GM12878 (cell line): Measurements from ENCODE around the gene MYO9B. TPM values are rescaled to one million over a fixed set of nuclear protein-coding genes. Genes with fewer than 3 reads are reported as not detected.

Experiments
- ATAC-seq: fragments of 200-7000 bp; cut with Tn5 transposase; 3 replicates; pipeline ENCODE4 v1.9.1; 2020; ENCODE audit warnings: mild to moderate bottlenecking, moderate library complexity
- BruUV-seq: library from RNA; stranded (reverse); fragments of 400-500 nt; replicated peaks from 2 replicates; lab custom pipeline; 2021; lab: Mats Ljungman, UMichigan
- CTCF ChIA-PET: fragments of 300-600 bp; sonication (Branson Sonifier 250); formaldehyde crosslinking; extraction: SDS; loops from one replicate; lab custom pipeline; 2021; ENCODE audit warnings: inconsistent platforms; lab: Yijun Ruan, JAX
- POLR2A ChIA-PET: fragments of 350-600 bp; formaldehyde crosslinking; extraction: SDS; loops from one replicate; lab custom pipeline; 2021; ENCODE audit warnings: inconsistent platforms; lab: Charles Lee
- RAD21 ChIA-PET: fragments of 300-600 bp; sonication (Branson Sonifier 250); formaldehyde crosslinking; loops from one replicate; lab custom pipeline; 2023; ENCODE audit warnings: antibody characterized with exemption; ENCODE audit not compliant: unreplicated experiment; lab: Charles Lee
- SMC1A ChIA-PET: fragments of 300-600 bp; sonication (Branson Sonifier 250); formaldehyde crosslinking; loops from one replicate; lab custom pipeline; 2023; ENCODE audit not compliant: unreplicated experiment, uncharacterized antibody; lab: Charles Lee
- DNase-seq: peaks from one replicate; pipeline ENCODE4 v3.0.0-alpha.2; 2011; ENCODE audit warnings: low read depth, low spot score
- FAIRE-seq: peaks from 3 replicates; lab custom pipeline; 2011; peaks lifted over from hg19 to GRCh38; lab: Jason Lieb, UNC
- H2AFZ ChIP-seq: 2 replicates; pipeline ENCODE4 v1.6.0; 2011; ENCODE audit warnings: low read depth, low read length, control low read depth; ENCODE audit not compliant: control insufficient read depth
- H3K27ac ChIP-seq: 2 replicates; pipeline ENCODE4 v1.5.1; 2011; ENCODE audit warnings: control low read depth; ENCODE audit not compliant: control insufficient read depth, insufficient read depth
- H3K27me3 ChIP-seq, 2 experiments: replicated peaks in 1 of 2; 2 replicates each; pipeline versions ENCODE4 v1.6.0 to v1.6.1; 2011; ENCODE audit warnings: low read length in 1 of 2; ENCODE audit not compliant: control insufficient read depth in 2 of 2, insufficient read depth in 2 of 2
- H3K36me3 ChIP-seq, 2 experiments: 2 replicates each; pipeline ENCODE4 v1.5.1; 2011; ENCODE audit warnings: low read length in 1 of 2; ENCODE audit not compliant: control insufficient read depth in 2 of 2, insufficient read depth in 2 of 2
- H3K4me1 ChIP-seq: 2 replicates; pipeline ENCODE4 v1.6.1; 2011; ENCODE audit warnings: mild to moderate bottlenecking, low read length, moderate library complexity, mixed read lengths; ENCODE audit not compliant: control insufficient read depth, insufficient read depth
- H3K4me2 ChIP-seq: 2 replicates; pipeline ENCODE4 v1.6.0; 2011; ENCODE audit warnings: control low read depth; ENCODE audit not compliant: control insufficient read depth, insufficient read depth
- H3K4me3 ChIP-seq: fragments of 200-600 bp; sonication (generic); 2 replicates; pipeline ENCODE4 v1.5.1; 2016
- H3K79me2 ChIP-seq: 2 replicates; pipeline ENCODE4 v1.6.0; 2011; ENCODE audit warnings: low read length; ENCODE audit not compliant: control insufficient read depth, insufficient read depth
- H3K9ac ChIP-seq: 2 replicates; pipeline ENCODE4 v1.8.0; 2011; ENCODE audit warnings: low read length, control low read depth, mixed read lengths; ENCODE audit not compliant: control insufficient read depth, insufficient read depth
- H3K9me3 ChIP-seq: replicated peaks from 3 replicates; pipeline ENCODE4 v1.5.1; 2011; ENCODE audit warnings: mild to moderate bottlenecking, low read length; ENCODE audit not compliant: control insufficient read depth, insufficient read depth
- H4K20me1 ChIP-seq: 2 replicates; pipeline ENCODE4 v1.6.0; 2011; ENCODE audit not compliant: control insufficient read depth, insufficient read depth
- CBFB ChIP-seq: IDR thresholded peaks from 2 replicates; pipeline ENCODE4 v1.6.1; 2016; ENCODE audit warnings: antibody characterized with exemption, low read depth
- CBX5 ChIP-seq: sonication (generic); IDR thresholded peaks from 2 replicates; pipeline ENCODE4 v1.6.1; 2016; ENCODE audit warnings: low read depth, moderate library complexity, mild to moderate bottlenecking, inconsistent platforms
- CEBPB ChIP-seq, 2 experiments: fragments of 150-350 bp in 1 of 2; IDR thresholded peaks; 2 replicates each; pipeline ENCODE4 v1.6.1; 2012 to 2014; ENCODE audit warnings: low read depth in 2 of 2, low read length in 2 of 2, borderline replicate concordance in 1 of 2, inconsistent platforms in 1 of 2
- CEBPZ ChIP-seq: fragments of 150-350 bp; IDR thresholded peaks from 2 replicates; pipeline ENCODE4 v1.6.1; 2016; ENCODE audit warnings: low read depth, low read length
- CHD4 ChIP-seq: fragments of 200-600 bp; sonication (generic); IDR thresholded peaks from 2 replicates; pipeline ENCODE4 v1.6.1; 2016; ENCODE audit warnings: mild to moderate bottlenecking
- CREM ChIP-seq: IDR thresholded peaks from 2 replicates; pipeline ENCODE4 v1.6.1; 2014; ENCODE audit warnings: antibody characterized with exemption, low read depth
- CTCF ChIP-seq, 3 experiments: IDR thresholded peaks in 2 of 3; conservative IDR thresholded peaks in 1 of 3; 2 replicates each; pipeline ENCODE4 v1.5.1; 2011; ENCODE audit warnings: low read depth in 3 of 3, low read length in 3 of 3, mild to moderate bottlenecking in 3 of 3, control low read depth in 2 of 3, moderate library complexity in 2 of 3, inconsistent platforms in 1 of 3, mixed read lengths in 1 of 3; ENCODE audit not compliant: control insufficient read depth in 2 of 3, insufficient read depth in 1 of 3; ENCODE audit errors: extremely low read depth in 1 of 3
- FOXK2 ChIP-seq: fragments of 450-650 bp; IDR thresholded peaks from 2 replicates; pipeline ENCODE4 v1.6.1; 2017; ENCODE audit warnings: mild to moderate bottlenecking, moderate library complexity
- IRF4 ChIP-seq: IDR thresholded peaks from 2 replicates; pipeline ENCODE4 v1.6.1; 2011; ENCODE audit warnings: low read depth, low read length
- MAX ChIP-seq: IDR thresholded peaks from 2 replicates; pipeline ENCODE4 v1.6.1; 2012; ENCODE audit warnings: low read depth, low read length, improper control_type of control experiment
- NRF1 ChIP-seq: conservative IDR thresholded peaks from 2 replicates; pipeline ENCODE4 v1.6.1; 2011; ENCODE audit warnings: mild to moderate bottlenecking, low read depth, low read length, improper control_type of control experiment
- PKNOX1 ChIP-seq: fragments of 450-650 bp; IDR thresholded peaks from 2 replicates; pipeline ENCODE4 v1.6.1; 2016; ENCODE audit warnings: mild to moderate bottlenecking
- SMAD1 ChIP-seq: fragments of 450-650 bp; IDR thresholded peaks from 2 replicates; pipeline ENCODE4 v1.6.1; 2018; ENCODE audit warnings: mild to moderate bottlenecking, low read depth; ENCODE audit not compliant: partially characterized antibody
- SPI1 ChIP-seq: IDR thresholded peaks from 2 replicates; pipeline ENCODE4 v1.6.1; 2011; ENCODE audit warnings: low read depth, mild to moderate bottlenecking, low read length, moderate library complexity, borderline replicate concordance; ENCODE audit not compliant: insufficient read depth
- USF2 ChIP-seq: IDR thresholded peaks from 2 replicates; pipeline ENCODE4 v1.6.1; 2011; ENCODE audit warnings: low read depth, low read length, improper control_type of control experiment, borderline replicate concordance
- ZNF622 ChIP-seq: fragments of 450-650 bp; IDR thresholded peaks from 2 replicates; pipeline ENCODE4 v1.6.1; 2017; ENCODE audit warnings: mild to moderate bottlenecking, inconsistent platforms
- WGBS: methylation state at CpG from one replicate; pipeline ENCODE4 v1.1.6; 2016; ENCODE audit warnings: low lambda C conversion rate; ENCODE audit not compliant: insufficient replicate concordance, insufficient coverage; ENCODE audit errors: missing lambda C conversion rate; 5-methylcytosine and 5-hydroxymethylcytosine counted together
- in situ Hi-C: fragments of 300-500 bp; cut with MboI; formaldehyde crosslinking; loops from 9 replicates; pipeline ENCODE4 v1.14.3; 2018; ENCODE audit warnings: mixed read lengths
- intact Hi-C: fragments of 100-400 bp; cut with micrococcal nuclease; formaldehyde crosslinking; loops from one replicate; pipeline ENCODE4 v1.14.2; 2022; ENCODE audit not compliant: unreplicated experiment
- polyA plus RNA-seq, 11 experiments: library from polyadenylated mRNA; depleted of rRNA in 4 of 11; unstranded in 6 of 11; stranded (reverse) in 5 of 11; fragments of >200 nt; fragmentation: Nextera tagmentation in 4 of 11; fragmentation: Illumina TruSeq in 1 of 11; extraction: Ambion mirVana in 4 of 11; extraction: Trizol in 1 of 11; gene quantifications; 1 replicate in 1 of 11; 2 replicates in 10 of 11; pipeline versions ENCODE4 v1.2.1 to v1.2.3, GENCODE V29; 2011 to 2016; ENCODE audit warnings: inconsistent platforms in 2 of 11, missing spikeins in 2 of 11, low read depth in 1 of 11
- total RNA-seq, 4 experiments: library from RNA; depleted of rRNA in 3 of 4; stranded (reverse); fragments of >200 nt in 3 of 4; fragmentation: Illumina TruSeq in 1 of 4; extraction: Trizol in 1 of 4; gene quantifications; 2 replicates each; pipeline versions ENCODE4 v1.2.1 to v1.2.3, GENCODE V29; 2013 to 2021

The MYO9B gene
- total and polyA plus RNA-seq, 10 of the 15 experiments (the other 5 are each of a cell fraction or from before 2014, with no cell fraction given) = 5.4 to 165 (median 45.8) TPM

GRCh38 chr19:17127671-17128070 lies 52.1 kb downstream of the MYO9B start:
- H3K36me3 ChIP-seq = peaks cover 10 to 24% of the 10 kb centered on the region in 2 experiments
- ATAC-seq (no peak), FAIRE-seq (no peak), DNase-seq (no peak)
- no peaks in the 10 kb centered on the region for H3K9me3 ChIP-seq
- intact Hi-C loops (no loop called here), in situ Hi-C loops (no loop called here)
- H3K4me3 ChIP-seq = no peak overlapping the region
- peaks cover 44% of the 10 kb centered on the region for H3K79me2 ChIP-seq
- ChIA-PET POLR2A (no interaction called here), CTCF (interaction anchor here (1.0 kb wide), 1 partner anchor 51 kb away, joined by 3 read pairs; no protein-coding TSS in a partner anchor), RAD21 (no interaction called here), SMC1A (interaction anchor here (1.5 to 7.3 kb wide), 2 partner anchors 18 to 46 kb away, joined by 5 to 88 read pairs; partner anchors contain the start of gene MYO9B)
- H3K27ac ChIP-seq = peak overlapping the region; percentile 13; the same call in 1 of the 2 replicates
- H4K20me1 ChIP-seq = no peaks in the 10 kb centered on the region
- no peak overlapping the region for H3K4me2 ChIP-seq
- no peaks in the 10 kb centered on the region for H3K27me3 ChIP-seq
- BruUV-seq = no TSS peak
- H3K4me1 ChIP-seq = peaks cover 34% of the 10 kb centered on the region
- H2AFZ ChIP-seq = no peak overlapping the region
- 67% methylated on average over 6 of the region's 6 CpGs for WGBS
- no peak overlapping the region for H3K9ac ChIP-seq
- TF ChIP-seq ZNF622 (no peak), CBX5 (no peak), MAX (no peak), PKNOX1 (no peak), USF2 (no peak), CBFB (no peak), IRF4 (no peak), CREM (no peak), FOXK2 (no peak), SMAD1 (no peak), CEBPZ (no peak), NRF1 (no peak), CHD4 (no peak), CEBPB (IDR thresholded peaks at IDR 0.05; ENCODE audit: borderline replicate concordance in 1 of 2, low read depth in 2 of 2, low read length in 2 of 2) (no peak), CTCF (IDR thresholded peaks at IDR 0.05 in 2 of 3, conservative IDR thresholded peaks at IDR 0.05 in 1 of 3; ENCODE audit: control insufficient read depth in 2 of 3, extremely low read depth in 1 of 3, insufficient read depth in 1 of 3, low read depth in 3 of 3, low read length in 3 of 3) (no peak), SPI1 (no peak)
